ENCODE measurements around the gene BIN2.
A peak's percentile ranks its signal among the peaks of the same experiment; 100 is the strongest.

Gene BIN2

DNA sequence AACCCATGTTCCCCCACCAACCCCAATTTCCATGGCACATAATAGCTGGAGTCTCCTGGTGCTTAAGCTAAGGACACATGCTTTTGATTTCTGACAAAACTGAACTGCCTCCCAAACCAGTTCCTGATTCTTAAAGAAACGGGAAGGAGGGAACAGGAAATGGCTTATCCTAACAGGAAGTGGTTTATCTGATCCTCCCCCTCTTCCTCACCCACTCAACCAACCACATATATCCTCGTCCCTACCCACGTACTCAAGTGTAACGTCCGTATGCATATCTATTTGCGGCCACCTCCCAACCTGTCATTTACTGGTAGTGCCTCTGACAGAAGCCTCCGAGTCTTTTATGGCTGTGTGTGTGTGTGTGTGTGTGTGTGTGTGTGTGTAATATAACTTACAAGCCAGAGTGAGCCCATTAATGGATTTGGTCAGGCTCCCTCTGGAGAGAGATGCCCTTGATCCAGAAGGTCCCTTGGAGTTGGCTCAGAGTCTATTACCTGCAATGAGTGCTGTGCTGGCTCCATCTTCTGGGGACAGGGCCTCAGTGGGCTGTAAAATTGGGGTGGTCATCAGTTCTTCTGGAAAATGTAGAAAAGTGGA, 77.6 kb downstream of the BIN2 start:
- in situ Hi-C loops (cut with MboI; ENCODE audit: low sequenced_read_pairs, unreplicated experiment) = no loop called here
- DNase-seq (ENCODE audit: low spot score) = peak; percentile 50
- no peak for TF ChIP-seq CTCF (IDR thresholded peaks at IDR 0.05; ENCODE audit: borderline replicate concordance, control extremely low read depth, extremely low read depth, insufficient read depth, missing control alignments)

- no peak for TF ChIP-seq CTCF (IDR thresholded peaks at IDR 0.05; ENCODE audit: borderline replicate concordance, control extremely low read depth, extremely low read depth, insufficient read depth, missing control alignments)
- DNase-seq (ENCODE audit: low spot score) = no peak
- in situ Hi-C loops (cut with MboI; ENCODE audit: low sequenced_read_pairs, unreplicated experiment) = no loop called here
Observed at GRCh38 chr12:51245476-51246253, 78.3 kb downstream of the BIN2 start.

- in situ Hi-C loops (cut with MboI; ENCODE audit: low sequenced_read_pairs, unreplicated experiment) = no loop called here
- TF ChIP-seq CTCF (IDR thresholded peaks at IDR 0.05; ENCODE audit: borderline replicate concordance, control extremely low read depth, extremely low read depth, insufficient read depth, missing control alignments) = no peak
- DNase-seq (ENCODE audit: low spot score) = no peak
Observed at GRCh38 chr12:51244269-51244668, 79.7 kb downstream of the BIN2 start.

- in situ Hi-C loops (cut with MboI; ENCODE audit: low sequenced_read_pairs, unreplicated experiment) = no loop called here
- no peak for DNase-seq (ENCODE audit: low spot score)
- TF ChIP-seq CTCF (IDR thresholded peaks at IDR 0.05; ENCODE audit: borderline replicate concordance, control extremely low read depth, extremely low read depth, insufficient read depth, missing control alignments) = no peak
Observed at GRCh38 chr12:51242876-51243275, 81.1 kb downstream of the BIN2 start.

DNA sequence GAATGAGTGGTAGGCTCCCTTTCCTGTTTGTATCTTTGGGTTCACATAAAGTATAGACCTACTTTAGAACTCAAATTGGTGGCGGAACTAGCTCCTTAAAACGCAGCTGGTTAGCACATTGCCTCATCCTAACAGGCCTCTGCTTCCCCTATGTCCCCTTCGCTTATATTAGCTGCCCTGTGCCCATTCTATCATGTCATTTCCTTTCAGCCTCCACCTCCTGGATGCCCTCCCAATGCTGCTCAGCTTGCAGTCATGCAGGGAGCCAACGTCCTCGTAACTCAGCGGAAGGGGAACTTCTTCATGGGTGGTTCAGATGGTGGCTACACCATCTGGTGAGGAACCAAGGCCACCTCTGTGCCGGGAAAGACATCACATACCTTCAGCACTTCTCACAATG, 81.9 kb downstream of the BIN2 start:
- TF ChIP-seq CTCF (IDR thresholded peaks at IDR 0.05; ENCODE audit: borderline replicate concordance, control extremely low read depth, extremely low read depth, insufficient read depth, missing control alignments) = no peak
- DNase-seq (ENCODE audit: low spot score) = no peak
- in situ Hi-C loops (cut with MboI; ENCODE audit: low sequenced_read_pairs, unreplicated experiment) = no loop called here

DNA sequence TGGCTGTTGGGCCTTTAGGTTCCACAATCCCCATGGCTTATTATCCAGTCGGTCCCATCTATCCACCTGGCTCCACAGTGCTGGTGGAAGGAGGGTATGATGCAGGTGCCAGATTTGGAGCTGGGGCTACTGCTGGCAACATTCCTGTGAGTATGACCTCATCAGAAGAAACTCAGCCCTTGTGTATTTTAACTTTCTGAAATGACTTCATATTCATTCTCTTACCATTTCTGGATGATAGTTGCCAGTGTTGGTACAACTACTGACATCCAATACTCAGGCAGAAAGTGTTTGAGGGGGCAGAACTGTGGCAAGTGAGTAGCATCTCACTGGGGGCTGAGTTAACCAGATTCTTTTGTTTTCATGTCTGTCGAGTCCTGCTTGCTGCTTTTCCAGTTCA, 83.0 kb downstream of the BIN2 start:
- DNase-seq (ENCODE audit: low spot score) = no peak
- in situ Hi-C loops (cut with MboI; ENCODE audit: low sequenced_read_pairs, unreplicated experiment) = no loop called here
- no peak for TF ChIP-seq CTCF (IDR thresholded peaks at IDR 0.05; ENCODE audit: borderline replicate concordance, control extremely low read depth, extremely low read depth, insufficient read depth, missing control alignments)
